Neural progenitor cell (in vitro differentiated cells): ENCODE data around the gene ERC2. TPM values are rescaled to one million over a fixed set of nuclear protein-coding genes. Genes with fewer than 3 reads are reported as not detected.

Source experiments
- DNase-seq: peaks from one replicate; pipeline ENCODE4 v3.0.0-alpha.2; 2016; ENCODE audit warnings: low spot score
- H2AFZ ChIP-seq: fragments of 200-600 bp; sonication (generic); replicated peaks from 2 replicates; pipeline ENCODE4 v1.6.1; 2016; ENCODE audit warnings: antibody characterized with exemption
- H3F3A ChIP-seq: fragments of 200-600 bp; sonication (generic); 2 replicates; pipeline ENCODE4 v1.6.1; 2016; ENCODE audit warnings: antibody characterized with exemption, low read depth
- H3K27ac ChIP-seq: fragments of 200-600 bp; sonication (generic); 2 replicates; pipeline ENCODE4 v1.5.1; 2016; ENCODE audit warnings: mild to moderate bottlenecking
- H3K27me3 ChIP-seq: fragments of 200-600 bp; sonication (generic); 2 replicates; pipeline ENCODE4 v1.6.1; 2016; ENCODE audit warnings: mild to moderate bottlenecking, moderate library complexity
- H3K36me3 ChIP-seq: fragments of 200-600 bp; sonication (generic); 2 replicates; pipeline ENCODE4 v1.5.1; 2016
- H3K4me1 ChIP-seq: fragments of 200-600 bp; sonication (generic); 2 replicates; pipeline ENCODE4 v1.6.1; 2016; ENCODE audit warnings: mixed run types
- H3K4me2 ChIP-seq: fragments of 200-600 bp; sonication (generic); 2 replicates; pipeline ENCODE4 v1.6.1; 2016
- H3K4me3 ChIP-seq: fragments of 200-600 bp; sonication (generic); 2 replicates; pipeline ENCODE4 v1.5.1; 2016
- H3K79me2 ChIP-seq: fragments of 200-600 bp; sonication (generic); 2 replicates; pipeline ENCODE4 v1.6.1; 2016; ENCODE audit warnings: low read depth
- H3K9ac ChIP-seq: fragments of 200-600 bp; sonication (generic); 2 replicates; pipeline ENCODE4 v1.6.1; 2016
- H3K9me3 ChIP-seq: fragments of 200-600 bp; sonication (generic); 2 replicates; pipeline ENCODE4 v1.5.1; 2016; ENCODE audit warnings: low read depth
- H4K20me1 ChIP-seq: fragments of 200-600 bp; sonication (generic); 2 replicates; pipeline ENCODE4 v1.6.1; 2016; ENCODE audit warnings: low read depth
- H3K27ac Mint-ChIP-seq: 3 replicates; pipeline ENCODE4 v1.8.0; 2021; ENCODE audit warnings: mixed read lengths
- H3K27me3 Mint-ChIP-seq: 2 replicates; pipeline ENCODE4 v1.8.0; 2022; ENCODE audit warnings: low read depth, mild to moderate bottlenecking, inconsistent platforms, moderate library complexity, mixed read lengths; ENCODE audit not compliant: insufficient read depth
- H3K36me3 Mint-ChIP-seq: 3 replicates; pipeline ENCODE4 v1.8.0; 2021; ENCODE audit warnings: mixed read lengths
- H3K4me1 Mint-ChIP-seq: 3 replicates; pipeline ENCODE4 v1.8.0; 2021; ENCODE audit warnings: mixed read lengths
- H3K4me3 Mint-ChIP-seq: 3 replicates; pipeline ENCODE4 v1.8.0; 2021; ENCODE audit warnings: mild to moderate bottlenecking, moderate library complexity, mixed read lengths
- H3K9me3 Mint-ChIP-seq: 3 replicates; pipeline ENCODE4 v1.8.0; 2020; ENCODE audit warnings: mixed read lengths
- CTCF ChIP-seq: fragments of 200-600 bp; sonication (generic); IDR thresholded peaks from 2 replicates; pipeline ENCODE4 v1.5.1; 2017; ENCODE audit warnings: antibody characterized with exemption, mild to moderate bottlenecking
- EZH2 ChIP-seq: fragments of 200-600 bp; sonication (generic); IDR thresholded peaks from 2 replicates; pipeline ENCODE4 v1.6.1; 2017; ENCODE audit warnings: antibody characterized with exemption, mild to moderate bottlenecking, moderate library complexity
- EZH2phosphoT487 ChIP-seq: fragments of 200-600 bp; sonication (generic); IDR thresholded peaks from 2 replicates; pipeline ENCODE4 v1.6.1; 2017; ENCODE audit warnings: antibody characterized with exemption
- total RNA-seq: library from RNA; depleted of rRNA; stranded (reverse); fragments of >200 nt; gene quantifications from 2 replicates; pipeline ENCODE4 v1.2.3, GENCODE V29; 2015; ENCODE audit warnings: low replicate concordance

The ERC2 gene
- total RNA-seq, 1 donor from 2014 or later = 24.8 TPM

GRCh38 chr3:55557549-55557948 lies 910.7 kb downstream of the ERC2 start:
- H3K4me3 Mint-ChIP-seq = no peak overlapping the region
- H4K20me1 ChIP-seq = no peaks in the 10 kb centered on the region
- H3K9ac ChIP-seq = no peak overlapping the region
- no peak overlapping the region for H3K27ac ChIP-seq
- peaks cover 17% of the 10 kb centered on the region for H3F3A ChIP-seq
- no peaks in the 10 kb centered on the region for H3K36me3 ChIP-seq
- no peak overlapping the region for H3K4me2 ChIP-seq
- H3K79me2 ChIP-seq = no peaks in the 10 kb centered on the region
- no peak overlapping the region for H3K4me3 ChIP-seq
- H3K9me3 ChIP-seq = no peaks in the 10 kb centered on the region
- TF ChIP-seq CTCF (no peak), EZH2 (no peak), EZH2phosphoT487 (no peak)
- peaks cover 44% of the 10 kb centered on the region for H3K4me1 Mint-ChIP-seq
- peaks cover 31% of the 10 kb centered on the region for H3K4me1 ChIP-seq
- no peak overlapping the region for H3K27ac Mint-ChIP-seq
- H3K27me3 Mint-ChIP-seq = peaks cover 4% of the 10 kb centered on the region
- no peaks in the 10 kb centered on the region for H3K9me3 Mint-ChIP-seq
- no peak for DNase-seq
- no peak overlapping the region for H2AFZ ChIP-seq
- no peaks in the 10 kb centered on the region for H3K27me3 ChIP-seq
- no peaks in the 10 kb centered on the region for H3K36me3 Mint-ChIP-seq

GRCh38 chr3:55556619-55557537 lies 911.4 kb downstream of the ERC2 start:
- H3K36me3 Mint-ChIP-seq = no peaks in the 10 kb centered on the region
- H2AFZ ChIP-seq = peak overlapping the region; percentile 73

GRCh38 chr3:55555873-55556618 lies 912.2 kb downstream of the ERC2 start:
- Histone ChIP-seq H3K4me1 (peaks cover 31% of the 10 kb centered on the region), H3K9ac (no peak overlapping the region), H4K20me1 (no peaks in the 10 kb centered on the region), H3K79me2 (no peaks in the 10 kb centered on the region), H3K4me3 (no peak overlapping the region), H3K4me2 (no peak overlapping the region), H3K27me3 (no peaks in the 10 kb centered on the region), H3F3A (peaks cover 17% of the 10 kb centered on the region), H3K9me3 (no peaks in the 10 kb centered on the region), H2AFZ (peak overlapping the region; percentile 73), H3K27ac (no peak overlapping the region), H3K36me3 (no peaks in the 10 kb centered on the region)
- Mint-ChIP-seq H3K9me3 (no peaks in the 10 kb centered on the region), H3K36me3 (no peaks in the 10 kb centered on the region), H3K4me1 (peaks cover 46% of the 10 kb centered on the region), H3K4me3 (no peak overlapping the region), H3K27me3 (peaks cover 4% of the 10 kb centered on the region), H3K27ac (peak overlapping the region; percentile 40)
- no peak for DNase-seq
- TF ChIP-seq CTCF (no peak), EZH2phosphoT487 (no peak), EZH2 (no peak)

More at GRCh38 chr3:55556619-55557537, 911.4 kb downstream of the ERC2 start:
- no peaks in the 10 kb centered on the region for H3K9me3 ChIP-seq
- no peaks in the 10 kb centered on the region for H3K79me2 ChIP-seq
- H3K4me1 ChIP-seq = peaks cover 31% of the 10 kb centered on the region
- H3K4me2 ChIP-seq = no peak overlapping the region
- no peaks in the 10 kb centered on the region for H3K36me3 ChIP-seq
- no peaks in the 10 kb centered on the region for H4K20me1 ChIP-seq
- H3K27me3 Mint-ChIP-seq = peaks cover 4% of the 10 kb centered on the region
- no peak overlapping the region for H3K4me3 ChIP-seq
- TF ChIP-seq EZH2phosphoT487 (no peak), CTCF (no peak), EZH2 (no peak)
- no peak overlapping the region for H3K9ac ChIP-seq
- no peaks in the 10 kb centered on the region for H3K9me3 Mint-ChIP-seq
- no peak overlapping the region for H3K4me3 Mint-ChIP-seq
- peaks cover 17% of the 10 kb centered on the region for H3F3A ChIP-seq
- peaks cover 46% of the 10 kb centered on the region for H3K4me1 Mint-ChIP-seq
- peak overlapping the region; percentile 68 for H3K27ac Mint-ChIP-seq
- H3K27me3 ChIP-seq = no peaks in the 10 kb centered on the region
- no peak for DNase-seq
- H3K27ac ChIP-seq = no peak overlapping the region
